GM13977 (cell line): ENCODE measurements around the gene APBB2.

ENCODE experiments used
- DNase-seq: peaks from one replicate; pipeline ENCODE4 v3.0.0; 2012; ENCODE audit warnings: low spot score
- CTCF ChIP-seq: IDR thresholded peaks from 2 replicates; pipeline ENCODE4 v1.5.1; 2012; ENCODE audit warnings: mild to moderate bottlenecking, control low read depth; ENCODE audit not compliant: insufficient read depth; ENCODE audit errors: extremely low read depth, missing control alignments
- in situ Hi-C: fragments of 300-500 bp; cut with MboI; formaldehyde crosslinking; loops from one replicate; pipeline ENCODE4 v1.12.0; 2022; ENCODE audit warnings: low sequenced_read_pairs, low pct_unique_long_range_greater_than_20kb, mixed read lengths, inconsistent platforms; ENCODE audit not compliant: unreplicated experiment

The APBB2 gene

GRCh38 chr4:40878548-40879055, 335.7 kb downstream of the APBB2 start:
- DNase-seq = no peak
- no peak for TF ChIP-seq CTCF
- in situ Hi-C loops = no loop called here

GRCh38 chr4:40877081-40877480, 337.3 kb downstream of the APBB2 start:
- in situ Hi-C loops = no loop called here
- no peak for TF ChIP-seq CTCF
- no peak for DNase-seq

GRCh38 chr4:40875507-40876150, 338.7 kb downstream of the APBB2 start:
- DNase-seq = no peak
- in situ Hi-C loops = no loop called here
- no peak for TF ChIP-seq CTCF

GRCh38 chr4:40874901-40875300, 339.4 kb downstream of the APBB2 start:
- TF ChIP-seq CTCF = no peak
- in situ Hi-C loops = no loop called here
- DNase-seq = no peak

DNA sequence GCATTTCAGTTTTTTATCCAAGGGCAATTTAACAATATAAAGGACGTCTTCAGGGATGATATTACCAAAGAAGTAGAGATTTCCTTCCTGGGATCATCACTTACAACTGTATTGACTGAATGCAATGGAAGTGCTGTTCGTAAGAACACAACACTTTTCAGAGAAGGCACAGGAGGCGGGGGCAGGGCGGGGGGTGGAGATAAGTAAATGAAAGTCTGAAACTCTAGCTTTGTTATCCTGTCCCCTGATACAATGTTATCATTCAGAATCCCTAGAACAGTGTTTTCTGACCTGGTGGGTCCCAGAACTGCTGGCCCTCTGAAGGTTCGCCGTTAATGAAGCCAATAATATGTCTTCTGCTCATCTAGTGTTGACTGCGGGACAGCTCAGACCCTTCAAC, 340.0 kb downstream of the APBB2 start:
- no peak for DNase-seq
- TF ChIP-seq CTCF = no peak
- in situ Hi-C loops = no loop called here

DNA sequence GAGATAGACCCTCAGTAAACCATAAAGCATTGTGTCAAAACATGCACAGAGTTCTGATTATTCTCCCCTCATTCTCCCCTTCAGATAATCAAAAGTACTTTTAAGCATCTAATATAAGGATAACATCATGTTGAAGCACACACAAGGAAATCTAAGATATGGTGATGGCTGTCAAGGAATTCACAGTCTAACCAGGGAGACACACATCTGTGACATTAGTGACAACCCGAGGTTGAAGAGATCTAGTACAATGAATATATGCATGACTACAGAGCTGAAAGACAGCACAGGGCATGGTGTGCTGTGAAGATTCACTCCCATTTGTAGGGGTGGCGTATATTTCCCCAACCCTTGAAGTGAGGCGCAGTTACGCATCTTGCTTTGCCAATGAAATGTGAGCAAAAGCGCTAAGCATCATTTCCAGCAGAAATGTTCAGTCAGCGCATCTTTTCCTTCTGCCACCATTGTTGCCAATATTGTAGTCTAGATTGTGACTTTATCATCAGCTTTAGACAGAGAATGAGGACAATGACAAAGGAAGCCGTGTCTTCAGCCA, 342.6 kb downstream of the APBB2 start:
- TF ChIP-seq CTCF = no peak
- DNase-seq = no peak
- in situ Hi-C loops = no loop called here
